Neural cell (in vitro differentiated cells): ENCODE results near the gene KCTD17.

Experiments used
- EP300 ChIP-seq: fragments of 450-650 bp; conservative IDR thresholded peaks from 2 replicates; pipeline ENCODE4 v1.6.1; 2014; ENCODE audit warnings: antibody characterized with exemption, mild to moderate bottlenecking, moderate library complexity; ENCODE audit not compliant: poor library complexity, severe bottlenecking
- EZH2 ChIP-seq: fragments of 200-600, 300-800 bp; shearing (Covaris generic), sonication (generic); IDR thresholded peaks from 2 replicates; pipeline ENCODE4 v1.6.1; 2014; ENCODE audit warnings: antibody characterized with exemption, low read length, borderline replicate concordance, mild to moderate bottlenecking; ENCODE audit not compliant: insufficient read depth, poor library complexity, severe bottlenecking
- MXI1 ChIP-seq: fragments of 450-650 bp; conservative IDR thresholded peaks from 2 replicates; pipeline ENCODE4 v1.6.1; 2014; ENCODE audit warnings: antibody characterized with exemption, mild to moderate bottlenecking; ENCODE audit not compliant: poor library complexity, severe bottlenecking
- POLR2AphosphoS5 ChIP-seq: IDR thresholded peaks from 2 replicates; pipeline ENCODE4 v1.6.1; 2012
- TAF1 ChIP-seq: IDR thresholded peaks from 2 replicates; pipeline ENCODE4 v1.6.1; 2012; ENCODE audit warnings: low read depth
- TF ChIP-seq, protein P1 (sequence below): fragments of 450-650 bp; IDR thresholded peaks from 2 replicates; pipeline ENCODE4 v1.5.1; 2014; ENCODE audit warnings: antibody characterized with exemption, mild to moderate bottlenecking, moderate library complexity; ENCODE audit not compliant: poor library complexity, severe bottlenecking
- TF ChIP-seq, protein P2 (sequence below): IDR thresholded peaks from 2 replicates; pipeline ENCODE4 v1.6.1; 2012; ENCODE audit warnings: borderline replicate concordance

DNA sequence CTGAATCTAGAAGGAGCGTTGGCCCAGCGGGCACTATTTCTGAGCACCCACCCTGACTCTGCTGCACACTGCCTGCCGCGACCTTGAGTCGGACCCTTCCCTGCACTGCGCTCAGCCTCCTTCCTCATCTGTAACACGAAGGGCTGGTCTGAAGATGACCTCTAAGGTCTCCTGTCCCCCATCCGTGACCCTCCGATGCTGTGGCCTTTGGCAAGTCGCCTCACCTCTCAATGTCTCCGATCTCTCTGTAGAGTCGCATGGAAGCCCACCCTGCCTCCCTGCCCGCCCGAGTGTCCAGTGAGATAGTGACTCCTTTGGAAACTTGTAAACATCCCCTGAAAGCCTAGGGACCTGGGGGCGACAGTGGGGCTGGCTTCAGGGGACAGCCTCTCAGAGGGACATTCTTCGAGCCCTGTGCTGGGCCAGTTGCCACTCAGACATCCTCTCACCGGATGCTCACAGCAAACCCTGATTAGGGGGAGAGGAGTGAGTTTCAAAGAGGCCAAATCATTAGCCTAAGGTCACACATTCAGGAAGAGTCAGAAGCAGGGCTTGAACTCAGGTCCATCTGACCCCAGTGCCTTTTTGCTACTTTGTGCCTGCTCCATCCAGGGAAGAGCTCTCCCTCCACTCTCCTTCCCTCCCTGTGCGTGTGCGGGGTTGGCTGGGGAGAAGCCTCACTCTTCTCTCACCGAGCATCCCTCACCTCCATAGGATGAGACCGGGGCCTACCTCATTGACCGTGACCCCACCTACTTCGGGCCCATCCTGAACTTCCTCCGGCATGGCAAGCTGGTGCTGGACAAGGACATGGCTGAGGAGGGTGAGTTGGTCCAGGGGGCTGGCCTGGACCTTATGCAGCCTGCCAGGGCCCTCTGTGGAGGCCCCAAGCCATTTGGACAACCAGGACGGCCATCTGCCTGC, 1.1 kb downstream of the KCTD17 start:
- TF ChIP-seq, protein P1, sequence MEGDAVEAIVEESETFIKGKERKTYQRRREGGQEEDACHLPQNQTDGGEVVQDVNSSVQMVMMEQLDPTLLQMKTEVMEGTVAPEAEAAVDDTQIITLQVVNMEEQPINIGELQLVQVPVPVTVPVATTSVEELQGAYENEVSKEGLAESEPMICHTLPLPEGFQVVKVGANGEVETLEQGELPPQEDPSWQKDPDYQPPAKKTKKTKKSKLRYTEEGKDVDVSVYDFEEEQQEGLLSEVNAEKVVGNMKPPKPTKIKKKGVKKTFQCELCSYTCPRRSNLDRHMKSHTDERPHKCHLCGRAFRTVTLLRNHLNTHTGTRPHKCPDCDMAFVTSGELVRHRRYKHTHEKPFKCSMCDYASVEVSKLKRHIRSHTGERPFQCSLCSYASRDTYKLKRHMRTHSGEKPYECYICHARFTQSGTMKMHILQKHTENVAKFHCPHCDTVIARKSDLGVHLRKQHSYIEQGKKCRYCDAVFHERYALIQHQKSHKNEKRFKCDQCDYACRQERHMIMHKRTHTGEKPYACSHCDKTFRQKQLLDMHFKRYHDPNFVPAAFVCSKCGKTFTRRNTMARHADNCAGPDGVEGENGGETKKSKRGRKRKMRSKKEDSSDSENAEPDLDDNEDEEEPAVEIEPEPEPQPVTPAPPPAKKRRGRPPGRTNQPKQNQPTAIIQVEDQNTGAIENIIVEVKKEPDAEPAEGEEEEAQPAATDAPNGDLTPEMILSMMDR, result no peak
- no peak for TF ChIP-seq EZH2
- TF ChIP-seq POLR2AphosphoS5, result no peak
- TF ChIP-seq EP300, result no peak
- TF ChIP-seq TAF1, result no peak
- TF ChIP-seq MXI1, result no peak
- TF ChIP-seq, protein P2, sequence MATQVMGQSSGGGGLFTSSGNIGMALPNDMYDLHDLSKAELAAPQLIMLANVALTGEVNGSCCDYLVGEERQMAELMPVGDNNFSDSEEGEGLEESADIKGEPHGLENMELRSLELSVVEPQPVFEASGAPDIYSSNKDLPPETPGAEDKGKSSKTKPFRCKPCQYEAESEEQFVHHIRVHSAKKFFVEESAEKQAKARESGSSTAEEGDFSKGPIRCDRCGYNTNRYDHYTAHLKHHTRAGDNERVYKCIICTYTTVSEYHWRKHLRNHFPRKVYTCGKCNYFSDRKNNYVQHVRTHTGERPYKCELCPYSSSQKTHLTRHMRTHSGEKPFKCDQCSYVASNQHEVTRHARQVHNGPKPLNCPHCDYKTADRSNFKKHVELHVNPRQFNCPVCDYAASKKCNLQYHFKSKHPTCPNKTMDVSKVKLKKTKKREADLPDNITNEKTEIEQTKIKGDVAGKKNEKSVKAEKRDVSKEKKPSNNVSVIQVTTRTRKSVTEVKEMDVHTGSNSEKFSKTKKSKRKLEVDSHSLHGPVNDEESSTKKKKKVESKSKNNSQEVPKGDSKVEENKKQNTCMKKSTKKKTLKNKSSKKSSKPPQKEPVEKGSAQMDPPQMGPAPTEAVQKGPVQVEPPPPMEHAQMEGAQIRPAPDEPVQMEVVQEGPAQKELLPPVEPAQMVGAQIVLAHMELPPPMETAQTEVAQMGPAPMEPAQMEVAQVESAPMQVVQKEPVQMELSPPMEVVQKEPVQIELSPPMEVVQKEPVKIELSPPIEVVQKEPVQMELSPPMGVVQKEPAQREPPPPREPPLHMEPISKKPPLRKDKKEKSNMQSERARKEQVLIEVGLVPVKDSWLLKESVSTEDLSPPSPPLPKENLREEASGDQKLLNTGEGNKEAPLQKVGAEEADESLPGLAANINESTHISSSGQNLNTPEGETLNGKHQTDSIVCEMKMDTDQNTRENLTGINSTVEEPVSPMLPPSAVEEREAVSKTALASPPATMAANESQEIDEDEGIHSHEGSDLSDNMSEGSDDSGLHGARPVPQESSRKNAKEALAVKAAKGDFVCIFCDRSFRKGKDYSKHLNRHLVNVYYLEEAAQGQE, result no peak
